Testis (tissue), 2 donors: ENCODE results near the gene ANTKMT.

Source experiments
- POLR2A ChIP-seq: fragments of 450-650 bp; IDR thresholded peaks from one replicate; pipeline ENCODE4 v1.6.1; 2017; ENCODE audit warnings: antibody characterized with exemption, mild to moderate bottlenecking, moderate library complexity
- TF ChIP-seq, protein P1 (sequence below), 3 experiments: fragments of 450-650 bp in 2 of 3; fragments of 200-600 bp in 1 of 3; sonication (generic) in 1 of 3; IDR thresholded peaks; one replicate each; pipeline ENCODE4 v1.5.1; 2016 to 2019; ENCODE audit warnings: antibody characterized with exemption in 3 of 3, mild to moderate bottlenecking in 2 of 3, moderate library complexity in 1 of 3

DNA sequence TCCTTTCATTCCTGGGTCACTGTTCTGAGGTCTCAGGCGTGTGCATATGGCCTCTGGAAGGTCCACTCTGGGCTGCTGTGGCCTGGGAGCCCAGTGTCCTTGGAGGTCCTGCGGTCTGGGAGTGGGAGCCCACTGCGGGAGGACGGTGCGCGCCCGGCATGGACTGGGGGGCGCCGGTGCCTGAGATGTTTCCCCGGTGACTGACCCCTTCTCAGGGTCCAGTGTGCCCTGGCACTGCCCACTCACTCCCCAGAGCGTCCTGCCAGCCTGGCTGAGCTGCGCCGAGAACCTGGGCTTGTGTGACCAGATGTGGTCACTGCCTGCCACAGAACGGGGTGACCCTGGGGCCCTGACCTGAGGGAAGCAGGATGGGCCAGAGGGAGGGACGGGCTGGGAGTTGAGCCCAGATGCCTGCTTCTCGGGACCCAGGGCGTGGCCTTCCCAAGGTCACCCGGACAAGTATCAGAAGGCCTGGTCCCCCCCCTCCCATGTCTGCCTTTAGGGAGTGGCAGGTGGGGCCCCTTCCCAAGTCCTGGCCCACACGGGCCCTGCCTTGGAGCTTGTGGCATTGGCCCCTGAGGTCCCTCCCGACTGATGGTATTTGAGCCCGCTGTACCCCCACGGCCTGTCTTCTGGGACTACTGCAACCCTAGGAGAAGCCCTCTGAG lies 46.6 kb upstream of the ANTKMT start:
- TF ChIP-seq, protein P1, sequence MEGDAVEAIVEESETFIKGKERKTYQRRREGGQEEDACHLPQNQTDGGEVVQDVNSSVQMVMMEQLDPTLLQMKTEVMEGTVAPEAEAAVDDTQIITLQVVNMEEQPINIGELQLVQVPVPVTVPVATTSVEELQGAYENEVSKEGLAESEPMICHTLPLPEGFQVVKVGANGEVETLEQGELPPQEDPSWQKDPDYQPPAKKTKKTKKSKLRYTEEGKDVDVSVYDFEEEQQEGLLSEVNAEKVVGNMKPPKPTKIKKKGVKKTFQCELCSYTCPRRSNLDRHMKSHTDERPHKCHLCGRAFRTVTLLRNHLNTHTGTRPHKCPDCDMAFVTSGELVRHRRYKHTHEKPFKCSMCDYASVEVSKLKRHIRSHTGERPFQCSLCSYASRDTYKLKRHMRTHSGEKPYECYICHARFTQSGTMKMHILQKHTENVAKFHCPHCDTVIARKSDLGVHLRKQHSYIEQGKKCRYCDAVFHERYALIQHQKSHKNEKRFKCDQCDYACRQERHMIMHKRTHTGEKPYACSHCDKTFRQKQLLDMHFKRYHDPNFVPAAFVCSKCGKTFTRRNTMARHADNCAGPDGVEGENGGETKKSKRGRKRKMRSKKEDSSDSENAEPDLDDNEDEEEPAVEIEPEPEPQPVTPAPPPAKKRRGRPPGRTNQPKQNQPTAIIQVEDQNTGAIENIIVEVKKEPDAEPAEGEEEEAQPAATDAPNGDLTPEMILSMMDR (IDR thresholded peaks at IDR 0.05), result no peak
- TF ChIP-seq POLR2A, result no peak
